ENCODE results near the gene DOCK10.

The DOCK10 gene

GRCh38 chr2:224851811-224852210, 190.5 kb downstream of the DOCK10 start:
- no peak overlapping the region for H3K4me3 ChIP-seq (ENCODE audit: low read depth, low read length)
- no peak for TF ChIP-seq CTCF (IDR thresholded peaks at IDR 0.05; ENCODE audit: insufficient read depth, low read depth, low read length, missing control alignments)
- no peak for DNase-seq (ENCODE audit: low read depth)

DNA sequence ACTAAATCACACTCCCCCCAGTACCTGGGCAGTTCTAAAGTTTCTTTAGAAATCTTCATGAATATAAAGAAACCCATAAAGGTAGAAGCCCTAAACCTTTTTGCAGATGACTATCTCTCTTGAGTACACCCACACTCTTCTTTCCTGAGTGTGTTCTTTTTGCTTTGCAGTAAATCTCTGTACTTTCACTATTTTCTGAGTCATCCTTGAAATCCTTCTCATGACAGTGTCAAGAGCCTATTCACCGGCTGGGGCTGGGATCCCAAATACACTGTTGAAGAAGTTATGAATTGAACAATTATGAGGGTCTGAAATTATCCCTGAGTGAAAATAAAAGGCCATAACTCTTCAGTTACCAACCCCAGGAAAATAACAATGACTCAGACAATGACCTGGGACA, 192.2 kb downstream of the DOCK10 start:
- TF ChIP-seq CTCF (IDR thresholded peaks at IDR 0.05; ENCODE audit: insufficient read depth, low read depth, low read length, missing control alignments) = no peak

DNA sequence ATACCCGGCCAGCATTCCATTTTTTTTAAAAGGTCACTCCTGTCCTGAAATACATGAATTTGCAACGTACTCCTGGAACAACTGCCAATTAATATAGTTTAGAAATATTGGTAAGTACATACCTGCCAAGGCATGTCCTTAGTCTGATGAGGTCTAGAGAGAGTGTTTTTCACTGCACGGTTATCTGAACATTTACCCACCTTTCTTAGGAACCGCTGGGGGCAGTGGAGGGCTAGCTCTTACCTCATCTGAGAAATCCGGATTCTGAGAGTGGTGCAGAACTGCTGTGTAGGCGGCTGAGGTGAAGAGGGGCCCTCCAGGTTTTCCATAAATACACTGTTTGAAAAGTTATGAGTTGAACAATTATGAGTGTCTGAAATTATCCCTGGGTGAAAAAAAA, 193.0 kb downstream of the DOCK10 start:
- no peak for TF ChIP-seq CTCF (IDR thresholded peaks at IDR 0.05; ENCODE audit: insufficient read depth, low read depth, low read length, missing control alignments)
- no peak overlapping the region for H3K4me3 ChIP-seq (ENCODE audit: low read depth, low read length)
- no peak for DNase-seq (ENCODE audit: low read depth)

More for the DNA sequence above, 192.2 kb downstream of the DOCK10 start:
- DNase-seq (ENCODE audit: low read depth) = no peak
- H3K4me3 ChIP-seq (ENCODE audit: low read depth, low read length) = no peak overlapping the region

GRCh38 chr2:224847961-224848850, 194.1 kb downstream of the DOCK10 start:
- H3K4me3 ChIP-seq (ENCODE audit: low read depth, low read length) = no peak overlapping the region
- no peak for TF ChIP-seq CTCF (IDR thresholded peaks at IDR 0.05; ENCODE audit: insufficient read depth, low read depth, low read length, missing control alignments)
- no peak for DNase-seq (ENCODE audit: low read depth)

GRCh38 chr2:224847381-224847780, 194.9 kb downstream of the DOCK10 start:
- no peak overlapping the region for H3K4me3 ChIP-seq (ENCODE audit: low read depth, low read length)
- no peak for DNase-seq (ENCODE audit: low read depth)
- no peak for TF ChIP-seq CTCF (IDR thresholded peaks at IDR 0.05; ENCODE audit: insufficient read depth, low read depth, low read length, missing control alignments)

DNA sequence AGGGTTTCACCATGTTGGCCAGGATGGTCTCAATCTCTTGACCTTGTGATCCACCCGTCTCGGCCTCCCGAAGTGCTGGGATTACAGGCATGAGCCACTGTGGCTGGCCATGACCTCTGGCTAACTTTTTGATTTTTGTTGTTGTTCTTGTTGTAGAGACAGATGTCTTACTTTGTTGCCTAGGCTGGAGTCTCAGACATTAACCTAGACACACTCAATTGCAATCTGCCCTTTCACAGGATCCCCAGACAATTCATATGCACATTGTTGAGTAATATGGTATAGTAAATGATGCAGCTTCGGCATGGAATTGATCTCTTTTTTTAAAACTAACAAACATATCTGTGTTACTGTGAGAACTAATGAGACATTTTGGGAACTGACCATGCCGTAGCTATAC, 195.6 kb downstream of the DOCK10 start:
- DNase-seq (ENCODE audit: low read depth) = no peak
- TF ChIP-seq CTCF (IDR thresholded peaks at IDR 0.05; ENCODE audit: insufficient read depth, low read depth, low read length, missing control alignments) = no peak
- H3K4me3 ChIP-seq (ENCODE audit: low read depth, low read length) = no peak overlapping the region

GRCh38 chr2:224846161-224846560, 196.1 kb downstream of the DOCK10 start:
- no peak for DNase-seq (ENCODE audit: low read depth)
- H3K4me3 ChIP-seq (ENCODE audit: low read depth, low read length) = no peak overlapping the region
- TF ChIP-seq CTCF (IDR thresholded peaks at IDR 0.05; ENCODE audit: insufficient read depth, low read depth, low read length, missing control alignments) = no peak
